GM12865 (cell line): ENCODE results near the gene GRIP2.

ENCODE experiments used
- DNase-seq: peaks from one replicate; pipeline ENCODE4 v3.0.0; 2010; ENCODE audit warnings: low read depth
- H3K4me3 ChIP-seq: 2 replicates; pipeline ENCODE4 v1.5.1; 2011; ENCODE audit warnings: mild to moderate bottlenecking, low read depth, low read length, control low read depth
- TF ChIP-seq, protein P1 (sequence below): IDR thresholded peaks from 2 replicates; pipeline ENCODE4 v1.5.1; 2011; ENCODE audit warnings: low read length, control low read depth, low read depth, inconsistent platforms; ENCODE audit not compliant: insufficient read depth; ENCODE audit errors: missing control alignments

GRIP2 gene

DNA sequence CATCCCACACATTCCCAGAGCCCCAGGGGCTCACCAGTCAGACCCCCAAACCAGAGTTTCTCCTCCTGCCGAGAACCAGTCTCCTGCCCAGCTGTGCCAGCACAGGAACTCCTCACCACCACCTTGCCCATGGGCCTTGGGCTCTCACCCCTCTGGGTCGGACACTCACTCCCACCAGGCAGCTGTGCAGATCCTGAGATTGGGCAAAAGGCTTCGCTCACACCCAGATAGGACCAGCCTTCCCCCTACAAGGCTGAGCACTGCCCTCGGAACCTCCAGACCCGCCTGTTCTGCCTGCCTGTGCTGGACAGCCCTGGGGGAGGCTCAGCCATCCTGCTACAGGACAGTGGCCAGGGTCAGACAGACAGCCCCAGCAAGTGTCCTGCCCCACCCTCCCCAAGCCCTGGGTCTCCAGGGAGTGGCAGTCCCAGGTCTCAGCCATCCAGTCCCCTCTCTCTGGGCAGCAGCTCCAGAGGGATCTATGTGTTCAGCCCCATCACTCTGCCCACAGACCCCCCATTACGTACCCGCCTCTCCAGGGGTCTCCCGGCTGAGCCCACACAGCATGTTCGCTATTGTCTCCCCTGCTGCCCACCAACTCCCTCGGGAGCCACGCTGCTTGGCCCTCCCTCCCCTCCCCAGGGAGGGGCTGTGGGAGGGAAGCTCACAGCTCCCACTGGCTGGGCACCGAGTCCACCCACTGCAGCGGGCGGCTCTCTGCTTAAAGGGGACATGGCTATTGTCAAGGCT, at the start of gene GRIP2:
GRIP2 (minus strand) TSS at position 601 of the 750 bp plus-strand sequence; CDS start at position 567, 34 bp downstream.
- TF ChIP-seq, protein P1, sequence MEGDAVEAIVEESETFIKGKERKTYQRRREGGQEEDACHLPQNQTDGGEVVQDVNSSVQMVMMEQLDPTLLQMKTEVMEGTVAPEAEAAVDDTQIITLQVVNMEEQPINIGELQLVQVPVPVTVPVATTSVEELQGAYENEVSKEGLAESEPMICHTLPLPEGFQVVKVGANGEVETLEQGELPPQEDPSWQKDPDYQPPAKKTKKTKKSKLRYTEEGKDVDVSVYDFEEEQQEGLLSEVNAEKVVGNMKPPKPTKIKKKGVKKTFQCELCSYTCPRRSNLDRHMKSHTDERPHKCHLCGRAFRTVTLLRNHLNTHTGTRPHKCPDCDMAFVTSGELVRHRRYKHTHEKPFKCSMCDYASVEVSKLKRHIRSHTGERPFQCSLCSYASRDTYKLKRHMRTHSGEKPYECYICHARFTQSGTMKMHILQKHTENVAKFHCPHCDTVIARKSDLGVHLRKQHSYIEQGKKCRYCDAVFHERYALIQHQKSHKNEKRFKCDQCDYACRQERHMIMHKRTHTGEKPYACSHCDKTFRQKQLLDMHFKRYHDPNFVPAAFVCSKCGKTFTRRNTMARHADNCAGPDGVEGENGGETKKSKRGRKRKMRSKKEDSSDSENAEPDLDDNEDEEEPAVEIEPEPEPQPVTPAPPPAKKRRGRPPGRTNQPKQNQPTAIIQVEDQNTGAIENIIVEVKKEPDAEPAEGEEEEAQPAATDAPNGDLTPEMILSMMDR, result no peak
- DNase-seq, result no peak
- H3K4me3 ChIP-seq, result no peak within 1 kb of the TSS

DNA sequence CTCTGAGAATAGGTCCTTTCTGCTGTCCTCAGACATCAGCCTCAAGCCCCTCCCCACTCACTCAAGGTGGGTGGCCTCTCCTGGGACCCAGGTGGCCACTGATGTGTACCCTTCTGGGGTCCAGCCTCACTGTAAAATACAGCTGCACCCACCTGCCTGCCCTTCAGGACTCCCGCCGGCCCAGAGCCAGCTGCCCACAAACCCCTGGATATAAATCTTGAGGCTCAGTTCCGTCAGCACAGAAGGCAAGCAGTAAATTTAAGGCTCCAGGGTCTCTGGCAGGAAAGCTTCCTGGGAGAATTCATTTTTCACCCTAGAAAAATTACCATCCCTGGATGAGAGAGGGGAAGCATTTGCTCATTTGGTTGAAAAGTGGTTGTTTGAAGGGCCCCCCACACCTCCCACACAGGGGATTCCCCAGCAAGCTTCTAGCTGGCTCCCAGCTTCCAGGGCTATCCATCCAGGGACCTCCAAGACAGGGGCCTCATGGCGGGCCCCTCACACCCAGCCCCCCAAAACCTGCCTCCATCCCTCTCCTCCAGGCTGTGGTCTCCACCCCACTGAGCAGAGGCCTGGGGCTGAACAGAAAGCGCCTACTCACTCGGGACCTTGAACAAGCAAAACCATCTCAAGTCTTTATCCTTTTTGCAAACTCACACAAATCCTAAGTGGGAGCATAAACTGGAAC, 48.4 kb upstream of the GRIP2 start:
- no peak overlapping the region for H3K4me3 ChIP-seq
- TF ChIP-seq, protein P1, result no peak
- no peak for DNase-seq

DNA sequence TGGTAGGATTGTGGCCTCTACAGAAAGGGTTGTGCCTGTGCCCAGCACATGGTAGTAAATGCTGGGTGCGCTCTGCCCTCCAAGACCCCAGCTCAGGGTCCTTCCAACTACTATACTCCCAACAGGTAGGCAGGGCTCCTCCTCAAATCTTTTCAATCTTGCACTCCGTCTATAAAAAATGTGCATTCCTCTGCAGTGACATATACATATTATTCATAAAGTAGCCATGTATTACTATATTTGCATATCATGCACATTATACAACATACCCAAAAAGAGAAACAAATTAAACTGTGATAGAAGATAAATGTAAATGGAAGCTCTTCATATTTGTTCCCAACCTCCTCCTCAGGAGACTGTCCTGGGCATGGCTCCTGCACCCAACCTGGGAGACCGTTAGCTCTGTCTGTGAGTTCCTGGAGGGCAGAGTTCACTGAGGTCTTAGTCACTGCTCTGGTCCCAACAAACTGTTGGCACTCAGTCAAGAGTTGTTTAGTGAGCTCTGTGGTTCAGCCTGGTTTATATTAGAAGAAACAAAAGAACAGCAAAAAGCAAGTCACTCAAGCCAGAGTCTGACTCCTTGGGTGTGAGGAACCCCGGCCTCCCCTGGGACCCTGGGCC, 47.7 kb upstream of the GRIP2 start:
- no peak for DNase-seq
- TF ChIP-seq, protein P1, result no peak
- H3K4me3 ChIP-seq, result no peak overlapping the region

DNA sequence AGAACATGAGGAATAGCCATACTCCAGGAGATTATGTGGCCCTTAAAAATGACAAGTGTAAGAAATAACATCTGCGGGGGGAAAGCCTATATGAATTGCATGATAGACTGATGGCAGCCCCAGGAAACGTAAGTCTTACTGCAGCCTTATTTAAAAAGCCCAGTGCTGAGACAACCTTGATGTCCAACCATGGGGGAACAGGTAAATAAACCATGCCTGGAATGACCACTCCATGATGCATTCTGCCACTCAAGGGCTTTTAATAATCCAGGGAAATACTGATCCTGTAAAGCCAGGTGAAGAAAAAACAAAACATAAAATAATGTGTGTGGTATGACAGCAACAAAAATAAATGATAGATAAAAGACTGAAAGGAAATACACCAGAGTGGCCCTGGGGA, 46.5 kb upstream of the GRIP2 start:
- DNase-seq, result no peak
- H3K4me3 ChIP-seq, result no peak overlapping the region
- TF ChIP-seq, protein P1, result no peak

DNA sequence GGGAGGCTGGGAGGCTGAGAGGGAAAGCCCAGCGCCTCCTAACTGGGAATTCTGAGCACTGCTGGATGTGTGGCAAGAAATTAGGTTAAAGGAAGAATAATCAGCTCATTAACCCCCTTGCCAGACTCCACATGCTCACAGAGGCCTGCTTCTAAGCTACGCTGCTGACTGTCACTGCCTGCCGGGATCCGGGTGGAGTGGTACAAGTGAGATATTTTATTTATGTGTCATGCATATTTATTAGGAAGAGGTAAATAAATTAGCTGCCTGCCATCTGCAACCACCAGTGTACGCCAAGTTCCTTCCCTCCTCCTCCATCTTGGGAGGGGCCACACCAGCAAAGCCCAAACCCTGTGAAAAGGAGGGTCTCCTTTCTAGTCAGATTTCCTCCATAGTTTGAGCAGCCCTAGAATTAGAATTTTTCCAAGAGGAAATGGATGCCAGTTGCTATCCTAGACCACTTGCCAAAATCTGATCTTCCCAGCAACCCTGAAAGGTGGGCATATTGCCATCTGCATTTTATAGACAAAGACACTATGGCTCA, 43.5 kb upstream of the GRIP2 start:
- no peak overlapping the region for H3K4me3 ChIP-seq
- DNase-seq, result no peak
- TF ChIP-seq, protein P1, result no peak

DNA sequence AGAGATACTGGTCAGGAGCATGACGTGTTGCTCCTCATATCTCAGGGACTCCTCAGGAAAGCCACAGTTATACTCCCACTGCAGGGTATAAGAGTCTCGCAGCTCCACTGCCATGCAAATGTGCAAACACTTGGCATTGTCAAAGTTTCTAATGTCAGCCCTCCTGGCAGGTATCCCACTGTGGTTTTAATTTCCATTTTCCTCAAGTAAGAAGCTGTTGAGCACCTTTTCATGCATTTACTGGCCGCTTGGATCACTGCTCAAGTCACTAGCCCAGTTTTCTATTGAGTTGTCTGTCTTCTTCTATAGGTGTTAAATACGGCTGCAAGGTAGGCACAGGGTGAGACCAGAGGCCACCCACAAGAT, 41.9 kb upstream of the GRIP2 start:
- TF ChIP-seq, protein P1, result no peak
- no peak for DNase-seq
- H3K4me3 ChIP-seq, result no peak overlapping the region
